Amniotic stem cell (primary cell): Measurements from ENCODE around the gene KLF18.
"Not testable (repeated sequence)": the region's sequence is repeated elsewhere in the genome, so short reads cannot be mapped to it uniquely, and the experiment has no call there.

ENCODE experiments used
- DNase-seq: peaks from one replicate; lab custom pipeline; 2025; lab: John Stamatoyannopoulos, UW

KLF18 gene

DNA sequence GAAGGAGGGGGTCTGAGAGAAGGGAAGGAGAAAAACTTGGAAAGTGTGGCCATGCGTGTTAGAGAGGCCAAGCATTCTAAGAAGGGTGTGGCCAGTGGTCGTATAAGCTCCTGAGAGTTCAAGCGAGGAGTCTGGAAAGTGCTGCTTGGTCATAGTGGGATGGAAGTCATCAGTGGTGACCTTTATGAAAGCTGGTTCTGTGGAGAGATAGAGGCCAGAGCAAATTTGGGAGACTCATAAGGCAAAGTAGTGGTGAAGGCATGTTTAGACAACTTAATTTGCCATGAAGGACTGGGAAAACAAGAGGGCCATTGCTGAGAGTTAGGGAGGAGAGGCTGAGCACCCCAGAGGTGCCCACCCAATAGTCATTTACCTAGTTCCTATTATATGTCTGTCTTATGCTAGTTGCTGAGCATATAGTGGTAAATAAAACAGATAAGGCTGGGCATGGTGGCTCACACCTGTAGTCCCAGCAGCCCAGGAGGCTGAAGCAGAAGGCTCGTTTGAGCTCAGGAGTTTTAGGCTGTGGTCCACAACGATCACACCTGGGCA lies 21.0 kb downstream of the KLF18 start:
- no peak for DNase-seq

DNA sequence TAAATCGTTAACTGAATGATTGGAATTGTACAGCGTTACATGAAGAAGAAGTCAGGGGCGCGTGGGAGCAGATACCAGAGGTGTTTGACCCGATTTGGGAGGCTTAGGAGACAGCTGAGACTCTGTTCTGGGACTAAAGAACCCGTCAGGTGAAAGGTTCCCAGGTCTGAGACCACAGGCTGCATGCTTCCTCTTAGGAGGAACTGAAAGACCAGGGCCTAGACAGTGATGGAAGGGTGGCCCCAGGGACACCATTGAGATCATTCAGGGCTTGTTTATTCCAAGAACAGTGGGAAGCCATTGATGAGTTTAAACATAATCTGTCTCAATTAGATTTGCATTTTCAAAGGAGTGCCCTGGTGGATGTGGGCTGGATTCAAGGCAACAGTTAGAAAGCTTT lies 21.9 kb downstream of the KLF18 start:
- no peak for DNase-seq

DNA sequence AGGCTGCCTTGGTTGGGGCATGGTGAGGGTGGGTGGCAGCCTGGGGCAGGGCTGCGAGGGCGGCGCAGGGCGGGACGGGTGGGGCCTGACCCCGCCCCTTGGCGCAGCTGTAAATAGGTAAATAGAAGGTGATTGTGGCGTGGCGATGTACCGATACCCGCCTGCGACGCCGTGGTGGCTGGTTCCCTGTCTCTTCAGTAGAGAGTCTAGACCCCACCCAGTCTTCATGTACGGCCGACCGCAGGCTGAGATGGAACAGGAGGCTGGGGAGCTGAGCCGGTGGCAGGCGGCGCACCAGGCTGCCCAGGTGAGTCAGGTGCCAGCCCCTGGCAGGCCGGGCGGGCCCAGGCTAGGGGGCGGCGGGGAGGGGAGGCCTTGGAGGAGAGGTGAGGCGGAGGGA lies 22.7 kb downstream of the KLF18 start, which contains the start of gene KLF17:
Gene KLF17, plus strand, starts transcription at position 140 of the 400 bp plus-strand sequence. Its CDS starts 87 bp downstream, at position 227.
- DNase-seq, result no peak

DNA sequence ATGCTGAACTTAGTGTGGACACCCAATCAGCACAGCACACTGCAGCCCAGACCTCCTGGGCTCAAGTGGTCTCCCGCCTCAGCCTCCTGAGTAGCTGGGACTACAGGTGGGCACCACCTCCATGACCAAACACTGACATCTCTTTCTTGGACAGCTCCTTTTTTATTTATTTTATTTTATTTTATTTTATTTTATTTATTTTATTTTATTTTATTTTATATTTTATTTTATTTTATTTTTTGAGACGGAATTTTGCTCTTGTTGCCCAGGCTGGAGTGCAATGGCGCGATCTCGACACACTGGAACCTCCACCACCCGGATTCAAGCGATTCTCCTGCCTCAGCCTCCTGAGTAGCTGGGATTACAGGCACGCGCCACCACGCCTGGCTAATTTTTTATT lies 24.2 kb downstream of the KLF18 start:
- not testable (repeated sequence) for DNase-seq

DNA sequence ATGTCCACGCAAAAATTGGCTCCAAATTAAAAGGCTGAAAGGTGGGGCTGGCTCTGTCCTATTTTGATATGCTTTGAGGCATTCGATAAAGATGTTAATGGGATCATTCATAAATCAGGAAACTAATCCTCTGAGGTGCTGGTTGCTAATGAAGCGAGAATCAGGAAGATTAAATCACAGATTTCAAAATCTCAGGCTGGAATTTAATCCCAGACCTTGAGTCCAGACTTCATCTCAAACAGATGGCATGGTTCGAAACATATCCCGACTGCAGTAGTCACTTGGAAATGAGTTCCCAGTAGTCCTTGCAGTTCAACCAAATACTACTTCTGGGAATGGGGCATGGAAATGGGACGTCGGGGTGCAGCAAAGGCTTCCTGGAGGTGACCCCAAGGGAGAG lies 27.3 kb downstream of the KLF18 start:
- no peak for DNase-seq

DNA sequence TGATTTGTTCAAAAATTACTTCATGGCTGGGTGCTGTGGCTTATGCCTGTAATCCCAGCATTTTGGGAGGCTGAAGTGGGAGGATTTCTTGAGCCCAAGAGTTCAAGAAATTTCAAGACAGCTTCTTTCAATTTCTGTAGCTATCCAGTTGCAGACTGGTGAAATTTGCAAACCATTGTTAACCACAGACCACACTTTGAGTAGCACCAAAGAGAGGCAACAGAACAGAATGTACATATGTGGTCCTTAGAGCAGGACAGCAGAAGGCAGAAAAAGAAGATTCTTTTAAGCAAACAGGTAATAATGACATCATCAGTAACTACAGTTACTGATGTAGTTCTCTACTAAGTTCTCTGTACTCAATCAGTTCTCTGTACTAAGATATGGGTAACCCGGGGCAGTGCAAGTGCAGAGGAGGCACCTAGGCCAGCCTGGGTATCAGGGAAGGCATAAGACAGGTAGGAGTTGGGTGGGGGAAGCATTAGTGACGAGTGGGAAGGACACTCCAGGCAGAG lies 28.3 kb downstream of the KLF18 start:
- no peak for DNase-seq

DNA sequence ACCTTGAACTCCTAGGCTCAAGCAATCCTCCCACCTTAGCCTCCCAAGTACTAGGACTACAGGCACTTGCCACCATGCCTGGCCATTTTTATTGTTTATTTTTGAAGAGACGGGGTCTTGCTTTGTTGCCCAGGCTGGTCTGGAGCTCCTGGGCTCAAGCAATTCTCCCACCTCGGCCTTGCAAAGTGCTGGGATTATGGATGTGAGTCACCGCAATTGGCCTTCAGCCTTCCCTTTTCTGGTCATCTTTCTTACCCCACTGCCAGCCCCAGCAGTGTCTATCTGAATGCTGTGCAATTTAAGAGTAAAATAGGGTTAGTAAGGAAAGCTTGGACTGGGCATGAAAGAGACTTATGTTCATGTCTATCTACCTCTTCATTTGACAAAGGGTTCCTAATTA lies 28.9 kb downstream of the KLF18 start:
- DNase-seq, result no peak

DNA sequence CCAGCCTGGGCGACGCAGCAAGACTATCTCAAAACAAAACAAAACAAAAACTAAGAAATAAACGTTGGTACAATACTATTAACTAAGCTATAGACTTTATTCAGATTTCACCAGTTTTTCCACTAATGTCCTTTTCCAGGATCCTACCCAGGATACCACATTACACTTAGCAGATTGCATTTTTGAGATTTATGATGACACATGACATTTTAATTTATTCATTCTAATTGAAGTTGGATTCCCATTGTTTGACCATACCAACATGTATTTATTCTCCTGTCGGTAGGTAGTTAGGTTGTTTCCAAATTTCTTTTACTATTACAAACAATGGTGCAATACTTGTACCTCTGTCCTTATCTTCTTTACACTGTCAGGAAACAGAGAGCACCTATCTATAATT lies 29.6 kb downstream of the KLF18 start:
- DNase-seq, result no peak

DNA sequence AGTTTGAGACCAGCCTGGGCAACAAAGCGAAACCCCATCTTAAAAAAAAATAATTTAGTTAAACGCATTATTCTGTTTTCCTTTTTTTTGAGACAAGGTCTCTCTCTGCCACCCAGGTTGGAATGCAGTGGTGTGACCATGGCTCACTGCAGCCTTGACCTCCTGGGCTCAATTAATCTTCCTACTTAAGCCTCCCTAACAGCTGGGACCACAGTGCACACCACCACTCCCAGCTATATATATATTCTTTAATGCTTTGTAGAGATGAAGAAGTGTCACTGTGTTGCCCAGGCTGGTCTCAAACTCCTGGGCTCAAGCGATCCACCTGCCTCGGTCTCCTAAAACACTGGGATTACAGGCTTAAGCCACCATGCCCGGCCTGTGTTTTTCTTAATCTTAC lies 30.5 kb downstream of the KLF18 start:
- no peak for DNase-seq

DNA sequence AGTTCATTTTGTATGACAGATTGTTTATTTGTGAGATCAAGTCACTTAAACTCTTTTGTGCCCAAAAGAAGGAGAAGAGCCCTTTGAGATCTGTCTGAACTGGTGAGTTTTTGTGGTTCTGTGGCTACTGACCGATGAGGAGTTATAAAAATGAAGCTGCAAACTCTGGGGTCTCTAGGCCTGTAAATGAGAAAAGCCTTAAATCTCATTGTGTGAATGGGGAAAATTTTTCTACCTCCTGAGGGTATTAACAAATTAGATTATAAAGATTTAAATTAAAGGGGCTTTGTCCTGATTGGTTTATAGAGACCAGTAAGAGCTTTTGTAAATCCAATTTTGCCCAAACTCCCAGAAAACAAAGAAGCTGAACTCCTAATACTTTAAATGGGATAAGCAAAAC lies 32.5 kb downstream of the KLF18 start:
- no peak for DNase-seq

DNA sequence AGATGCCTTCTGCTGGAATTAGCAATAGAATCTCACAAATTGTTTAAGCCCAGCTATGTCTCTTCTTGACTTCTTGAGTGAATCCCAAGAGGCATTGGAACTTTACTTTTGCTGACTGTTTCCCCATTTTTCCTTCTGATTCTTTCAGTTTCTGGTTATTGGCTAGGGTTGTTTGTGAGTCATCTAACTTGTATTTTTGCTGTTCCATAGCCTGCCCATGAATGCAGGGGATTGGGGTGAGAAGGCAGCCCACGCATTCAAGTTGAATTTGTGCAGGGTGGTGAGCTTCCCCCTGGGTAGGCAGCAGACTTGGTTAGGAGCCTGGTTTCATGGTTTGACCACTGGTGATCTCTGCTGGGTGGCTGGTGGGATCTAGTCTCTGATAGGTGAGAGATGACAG lies 33.2 kb downstream of the KLF18 start:
- DNase-seq, result no peak

DNA sequence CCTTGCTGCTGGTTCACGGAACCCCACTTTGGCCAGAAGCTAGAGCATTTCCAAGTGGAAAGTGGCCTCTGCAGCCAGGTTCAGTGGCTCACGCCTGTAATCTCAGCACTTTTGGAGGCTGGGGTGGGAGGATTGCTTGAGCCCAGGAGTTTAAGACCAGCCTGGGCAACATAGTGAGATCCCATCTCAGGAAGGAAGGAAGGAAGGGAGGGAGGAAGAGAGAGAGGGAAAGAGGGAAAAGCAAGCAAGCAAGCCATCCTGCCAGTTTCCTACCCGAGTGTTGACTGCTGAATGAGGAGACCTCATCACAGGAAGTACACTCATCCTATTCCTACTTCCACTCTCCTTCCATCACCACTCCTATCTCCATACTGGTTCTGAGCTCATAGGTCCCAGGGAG lies 35.6 kb downstream of the KLF18 start:
- no peak for DNase-seq

DNA sequence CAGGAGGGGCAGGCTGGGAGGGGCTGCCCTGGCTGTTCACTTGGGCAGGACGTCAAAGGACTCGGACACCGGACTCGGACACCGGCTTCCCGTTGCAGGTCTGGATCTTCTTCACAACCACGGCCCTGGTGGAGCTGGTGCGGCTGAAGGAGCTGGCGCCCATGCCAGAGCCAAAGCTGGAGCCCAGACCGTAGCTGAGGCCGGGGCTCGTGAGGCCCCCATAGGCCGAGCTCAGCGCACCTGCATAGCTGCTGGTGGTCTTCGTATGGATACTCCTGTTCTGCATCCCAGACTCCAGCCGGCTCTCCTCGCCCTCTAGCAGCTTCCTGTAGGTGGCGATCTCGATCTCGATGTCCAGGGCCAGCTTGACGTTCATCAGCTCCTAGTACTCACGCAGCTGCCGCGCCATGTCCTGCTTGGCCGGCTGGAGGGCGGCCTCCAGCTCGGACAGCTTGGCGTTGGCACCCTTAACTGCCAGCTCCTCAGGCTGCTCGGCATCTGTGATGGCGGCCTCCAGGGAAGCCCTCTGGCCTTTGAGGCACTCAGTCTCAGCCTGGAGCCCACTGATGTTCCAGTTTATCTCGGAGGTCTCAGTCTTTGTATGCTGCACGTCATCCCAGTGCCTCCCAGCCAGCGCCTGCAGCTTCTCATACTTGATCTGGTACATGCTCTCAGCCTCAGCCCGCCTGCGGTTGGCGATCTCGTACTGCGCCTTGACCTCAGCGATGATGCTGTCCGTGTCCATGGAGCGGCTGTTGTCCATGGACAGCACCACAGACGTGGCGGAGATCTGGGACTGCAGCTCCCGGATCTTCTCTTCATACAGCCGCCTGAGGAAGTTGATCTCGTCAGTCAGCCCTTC lies 37.9 kb downstream of the KLF18 start:
- DNase-seq, result no peak

DNA sequence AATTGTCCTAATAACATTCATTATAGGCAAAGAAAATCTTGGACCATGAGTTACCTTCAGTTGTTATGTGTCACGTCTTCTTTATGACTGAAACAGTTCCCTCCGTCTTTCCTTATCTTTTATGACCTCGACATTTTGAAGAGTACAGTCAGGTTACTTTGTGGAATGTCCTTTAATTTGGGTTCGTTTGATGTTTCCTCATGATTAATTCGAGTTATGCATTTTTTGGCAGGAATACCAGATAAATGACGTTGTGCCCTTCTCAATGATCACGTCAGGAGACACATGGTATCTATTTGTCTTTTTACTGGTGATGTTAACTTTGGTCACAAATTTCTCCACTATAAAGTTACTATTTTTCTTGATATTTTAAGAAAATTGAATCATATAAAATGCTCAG lies 40.1 kb downstream of the KLF18 start:
- no peak for DNase-seq

DNA sequence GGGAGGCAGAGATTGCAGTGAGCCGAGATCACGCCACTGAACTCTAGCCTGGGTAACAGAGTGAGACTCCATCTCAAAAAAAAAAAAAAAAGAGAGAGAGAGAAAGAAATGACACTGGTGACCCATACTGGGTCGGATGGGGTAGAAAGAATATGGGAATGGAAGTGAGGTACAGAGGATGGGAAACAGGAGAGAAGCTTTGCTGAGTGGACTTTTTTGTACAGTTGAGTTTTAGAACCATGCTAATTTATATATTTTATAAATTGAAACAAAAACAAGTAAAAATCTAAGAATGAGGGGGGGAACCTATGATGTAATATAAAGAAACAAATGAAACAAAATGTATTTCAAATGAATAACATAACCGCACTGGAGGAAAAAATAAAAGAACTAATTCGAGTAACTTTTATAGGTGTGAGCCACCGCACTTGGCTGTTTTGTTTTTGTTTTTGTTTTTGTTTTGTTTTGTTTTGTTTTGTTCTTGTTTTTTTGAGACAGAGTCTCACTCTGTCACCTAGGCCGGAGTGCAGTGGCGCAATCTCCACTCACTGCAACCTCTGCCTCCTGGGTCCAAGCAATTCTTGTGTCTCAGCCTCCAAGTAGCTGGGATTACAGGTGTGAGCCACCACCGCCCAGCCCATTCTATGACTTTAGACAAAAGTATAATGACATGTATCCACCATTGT lies 41.1 kb downstream of the KLF18 start:
- DNase-seq, result no peak

DNA sequence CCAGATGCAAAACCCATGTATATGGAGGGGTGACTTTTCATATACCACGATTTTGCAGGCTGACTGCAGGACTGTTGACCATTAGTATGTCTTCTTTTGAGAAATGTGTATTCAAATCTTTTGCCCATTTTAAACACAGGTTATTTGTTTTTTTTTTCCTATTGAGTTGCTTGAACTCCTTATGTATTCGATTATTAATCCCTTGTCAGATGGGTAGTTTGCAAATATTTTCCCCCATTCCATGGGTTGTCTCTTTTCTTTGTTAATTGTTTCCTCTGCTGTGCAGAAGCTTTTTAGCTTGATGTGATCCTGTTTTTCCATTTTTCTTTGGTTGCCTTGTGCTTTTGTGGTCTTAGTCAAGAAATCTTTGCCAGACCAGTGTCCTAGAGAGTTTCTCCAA lies 47.4 kb downstream of the KLF18 start:
- no peak for DNase-seq

DNA sequence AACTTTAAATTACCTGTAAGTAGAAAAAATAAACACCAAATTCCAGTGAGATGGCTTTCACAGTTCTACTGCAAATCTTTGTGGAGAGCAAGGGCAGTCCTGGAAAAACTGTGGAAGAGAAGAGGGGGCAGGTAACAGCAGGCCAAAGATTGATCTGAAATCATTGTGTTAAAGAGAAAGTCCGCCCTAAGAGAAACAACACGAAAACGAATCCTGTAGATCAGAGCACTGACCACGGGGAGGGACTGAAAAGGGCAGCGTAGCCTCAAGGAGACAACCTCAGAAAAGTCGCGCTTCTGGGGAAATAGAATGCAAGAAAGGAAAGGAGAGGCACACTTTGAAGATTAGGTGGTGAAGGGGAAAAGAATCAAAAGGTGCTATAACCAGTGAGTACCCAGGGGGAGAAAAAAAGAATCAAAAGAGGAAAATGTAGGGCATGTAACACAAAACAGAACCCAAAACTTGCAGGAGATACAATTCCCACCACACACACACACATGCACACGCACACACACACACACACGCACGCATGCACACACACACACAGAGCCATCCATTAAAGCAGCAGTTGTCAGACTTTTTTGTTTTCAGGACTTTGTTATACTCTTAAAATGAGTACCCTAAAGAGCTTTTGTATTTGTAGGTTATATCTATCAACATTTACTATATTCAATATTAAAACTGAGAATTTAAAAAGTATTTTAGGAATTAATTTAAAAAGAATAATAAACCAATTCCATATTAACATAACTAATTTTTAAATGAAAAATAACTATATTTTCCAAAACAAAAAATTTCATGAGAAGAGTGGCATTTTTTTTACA lies 50.8 kb downstream of the KLF18 start:
- no peak for DNase-seq

DNA sequence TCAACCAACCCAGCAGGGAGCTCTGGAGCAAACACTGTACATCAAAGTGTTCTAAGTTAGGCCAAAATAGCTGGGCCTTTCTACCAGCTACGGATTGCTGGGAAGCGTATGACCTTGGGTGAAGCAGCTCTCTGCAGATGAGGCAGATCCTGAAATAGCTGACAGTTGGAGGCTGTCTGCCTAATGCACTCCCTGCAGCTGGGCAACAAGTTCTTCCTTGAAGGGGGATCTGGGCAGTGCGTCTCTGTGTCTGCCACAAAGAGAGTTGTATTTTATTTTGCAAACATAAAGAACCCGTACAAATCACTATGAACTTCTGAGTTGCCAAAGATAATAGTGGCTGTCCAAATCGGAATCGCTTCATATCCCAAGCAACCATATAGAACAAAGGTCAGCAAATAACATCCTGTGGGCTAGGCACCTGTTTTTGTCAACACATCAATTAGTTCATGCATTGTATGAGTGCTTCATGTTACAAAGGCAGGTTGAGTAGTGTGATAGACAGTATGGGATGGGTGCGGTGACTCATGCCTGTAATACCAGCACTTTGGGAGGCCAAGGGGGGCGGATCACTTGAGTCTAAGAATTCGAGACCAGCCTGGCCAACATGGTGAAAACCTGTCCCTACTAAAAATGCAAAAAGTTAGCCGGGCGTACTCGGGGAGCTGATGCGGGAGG lies 51.9 kb downstream of the KLF18 start:
- DNase-seq, result no peak
